Measurements from ENCODE around the gene LRRC3B. TPM values are rescaled to one million over a fixed set of nuclear protein-coding genes. Genes with fewer than 3 reads are reported as not detected.

The LRRC3B gene
- polyA plus RNA-seq, 1 donor from 2014 or later, result 56.4 TPM

DNA sequence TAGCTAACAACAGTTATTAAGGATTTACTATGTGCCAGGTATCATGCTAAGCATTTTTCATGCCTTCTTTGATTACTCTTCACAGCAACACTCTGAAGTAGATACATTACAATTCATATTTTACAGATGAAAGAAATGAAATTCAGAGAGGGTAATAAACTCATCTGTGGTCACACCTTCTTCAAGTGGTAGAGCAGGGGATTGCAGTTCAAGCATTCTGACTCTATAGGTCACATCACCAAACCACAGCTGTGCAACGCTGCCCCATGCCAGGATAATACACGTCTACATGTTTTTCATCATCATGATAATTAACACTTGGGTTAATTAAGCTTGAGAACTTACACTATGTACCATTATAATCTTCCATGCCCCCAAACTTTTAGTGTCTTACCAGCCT lies 98.5 kb downstream of the LRRC3B start:
- H4K20me1 ChIP-seq (ENCODE audit: insufficient read depth), result no peaks in the 10 kb centered on the region
- no peak overlapping the region for H3K27ac ChIP-seq (ENCODE audit: low read length)
- no peaks in the 10 kb centered on the region for H3F3A ChIP-seq (ENCODE audit: insufficient read depth, low read length, poor library complexity, severe bottlenecking)
- H3K36me3 ChIP-seq (ENCODE audit: insufficient read depth, low read length), result no peaks in the 10 kb centered on the region
- H3K9me3 ChIP-seq (ENCODE audit: low read length), result peaks cover 7% of the 10 kb centered on the region
- no peaks in the 10 kb centered on the region for H3K27me3 ChIP-seq (ENCODE audit: insufficient read depth, low read depth, low read length)
- H3K9me2 ChIP-seq (ENCODE audit: insufficient read depth, low read length), result no peaks in the 10 kb centered on the region
- H3K4me3 ChIP-seq (ENCODE audit: low read length), result no peak overlapping the region
- no peaks in the 10 kb centered on the region for H3K79me2 ChIP-seq (replicated peaks; ENCODE audit: insufficient read depth, low read length)
- TF ChIP-seq EZH2 (IDR thresholded peaks at IDR 0.05; ENCODE audit: borderline replicate concordance, insufficient read depth, low read length, poor library complexity, severe bottlenecking), result no peak
- TF ChIP-seq, protein P1, sequence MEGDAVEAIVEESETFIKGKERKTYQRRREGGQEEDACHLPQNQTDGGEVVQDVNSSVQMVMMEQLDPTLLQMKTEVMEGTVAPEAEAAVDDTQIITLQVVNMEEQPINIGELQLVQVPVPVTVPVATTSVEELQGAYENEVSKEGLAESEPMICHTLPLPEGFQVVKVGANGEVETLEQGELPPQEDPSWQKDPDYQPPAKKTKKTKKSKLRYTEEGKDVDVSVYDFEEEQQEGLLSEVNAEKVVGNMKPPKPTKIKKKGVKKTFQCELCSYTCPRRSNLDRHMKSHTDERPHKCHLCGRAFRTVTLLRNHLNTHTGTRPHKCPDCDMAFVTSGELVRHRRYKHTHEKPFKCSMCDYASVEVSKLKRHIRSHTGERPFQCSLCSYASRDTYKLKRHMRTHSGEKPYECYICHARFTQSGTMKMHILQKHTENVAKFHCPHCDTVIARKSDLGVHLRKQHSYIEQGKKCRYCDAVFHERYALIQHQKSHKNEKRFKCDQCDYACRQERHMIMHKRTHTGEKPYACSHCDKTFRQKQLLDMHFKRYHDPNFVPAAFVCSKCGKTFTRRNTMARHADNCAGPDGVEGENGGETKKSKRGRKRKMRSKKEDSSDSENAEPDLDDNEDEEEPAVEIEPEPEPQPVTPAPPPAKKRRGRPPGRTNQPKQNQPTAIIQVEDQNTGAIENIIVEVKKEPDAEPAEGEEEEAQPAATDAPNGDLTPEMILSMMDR (IDR thresholded peaks at IDR 0.05; ENCODE audit: poor library complexity, severe bottlenecking), result peak; percentile 20
- H2AFZ ChIP-seq (ENCODE audit: low read depth, low read length), result no peak overlapping the region
- no peak overlapping the region for H3K9ac ChIP-seq (ENCODE audit: low read length)
- no peak overlapping the region for H3K4me2 ChIP-seq (ENCODE audit: low read length)

DNA sequence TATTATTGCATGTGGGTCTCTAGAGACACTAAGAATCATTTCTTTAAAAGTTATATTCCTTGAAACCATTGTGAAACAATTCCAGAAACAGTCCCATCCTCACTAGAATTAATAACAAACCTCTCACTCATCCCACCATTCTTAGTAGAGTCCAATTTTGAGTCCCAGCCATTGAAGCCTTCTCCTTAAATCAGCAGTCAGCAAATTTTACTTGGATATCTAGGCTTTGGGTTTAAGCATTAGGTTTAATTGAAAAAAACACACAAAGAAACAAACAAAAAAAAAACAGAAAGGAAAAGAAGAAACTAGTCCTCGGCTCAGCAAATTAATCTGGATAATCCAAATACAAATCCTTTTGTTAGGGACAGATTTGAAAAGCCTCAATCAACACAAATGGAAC lies 109.3 kb downstream of the LRRC3B start:
- H3K4me3 ChIP-seq (ENCODE audit: low read length), result no peak overlapping the region
- H2AFZ ChIP-seq (ENCODE audit: low read depth, low read length), result no peak overlapping the region
- H3K9ac ChIP-seq (ENCODE audit: low read length), result no peak overlapping the region
- no peaks in the 10 kb centered on the region for H3F3A ChIP-seq (ENCODE audit: insufficient read depth, low read length, poor library complexity, severe bottlenecking)
- no peaks in the 10 kb centered on the region for H3K79me2 ChIP-seq (replicated peaks; ENCODE audit: insufficient read depth, low read length)
- H3K36me3 ChIP-seq (ENCODE audit: insufficient read depth, low read length), result no peaks in the 10 kb centered on the region
- H3K9me3 ChIP-seq (ENCODE audit: low read length), result no peaks in the 10 kb centered on the region
- no peak overlapping the region for H3K4me2 ChIP-seq (ENCODE audit: low read length)
- TF ChIP-seq RAD21 (conservative IDR thresholded peaks at IDR 0.05) (no peak), EP300 (conservative IDR thresholded peaks at IDR 0.05; ENCODE audit: poor library complexity, severe bottlenecking) (no peak), MXI1 (conservative IDR thresholded peaks at IDR 0.05; ENCODE audit: poor library complexity, severe bottlenecking) (no peak), TAF1 (IDR thresholded peaks at IDR 0.05; ENCODE audit: low read depth) (no peak), POLR2AphosphoS5 (IDR thresholded peaks at IDR 0.05) (no peak), SMC3 (conservative IDR thresholded peaks at IDR 0.05; ENCODE audit: poor library complexity) (no peak), EZH2 (IDR thresholded peaks at IDR 0.05; ENCODE audit: borderline replicate concordance, insufficient read depth, low read length, poor library complexity, severe bottlenecking) (no peak)
- TF ChIP-seq, protein P2, sequence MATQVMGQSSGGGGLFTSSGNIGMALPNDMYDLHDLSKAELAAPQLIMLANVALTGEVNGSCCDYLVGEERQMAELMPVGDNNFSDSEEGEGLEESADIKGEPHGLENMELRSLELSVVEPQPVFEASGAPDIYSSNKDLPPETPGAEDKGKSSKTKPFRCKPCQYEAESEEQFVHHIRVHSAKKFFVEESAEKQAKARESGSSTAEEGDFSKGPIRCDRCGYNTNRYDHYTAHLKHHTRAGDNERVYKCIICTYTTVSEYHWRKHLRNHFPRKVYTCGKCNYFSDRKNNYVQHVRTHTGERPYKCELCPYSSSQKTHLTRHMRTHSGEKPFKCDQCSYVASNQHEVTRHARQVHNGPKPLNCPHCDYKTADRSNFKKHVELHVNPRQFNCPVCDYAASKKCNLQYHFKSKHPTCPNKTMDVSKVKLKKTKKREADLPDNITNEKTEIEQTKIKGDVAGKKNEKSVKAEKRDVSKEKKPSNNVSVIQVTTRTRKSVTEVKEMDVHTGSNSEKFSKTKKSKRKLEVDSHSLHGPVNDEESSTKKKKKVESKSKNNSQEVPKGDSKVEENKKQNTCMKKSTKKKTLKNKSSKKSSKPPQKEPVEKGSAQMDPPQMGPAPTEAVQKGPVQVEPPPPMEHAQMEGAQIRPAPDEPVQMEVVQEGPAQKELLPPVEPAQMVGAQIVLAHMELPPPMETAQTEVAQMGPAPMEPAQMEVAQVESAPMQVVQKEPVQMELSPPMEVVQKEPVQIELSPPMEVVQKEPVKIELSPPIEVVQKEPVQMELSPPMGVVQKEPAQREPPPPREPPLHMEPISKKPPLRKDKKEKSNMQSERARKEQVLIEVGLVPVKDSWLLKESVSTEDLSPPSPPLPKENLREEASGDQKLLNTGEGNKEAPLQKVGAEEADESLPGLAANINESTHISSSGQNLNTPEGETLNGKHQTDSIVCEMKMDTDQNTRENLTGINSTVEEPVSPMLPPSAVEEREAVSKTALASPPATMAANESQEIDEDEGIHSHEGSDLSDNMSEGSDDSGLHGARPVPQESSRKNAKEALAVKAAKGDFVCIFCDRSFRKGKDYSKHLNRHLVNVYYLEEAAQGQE (IDR thresholded peaks at IDR 0.05; ENCODE audit: borderline replicate concordance), result no peak
- TF ChIP-seq, protein P1 (IDR thresholded peaks at IDR 0.05; ENCODE audit: poor library complexity, severe bottlenecking), result no peak
- H3K27ac ChIP-seq (ENCODE audit: low read length), result no peak overlapping the region
- H4K20me1 ChIP-seq (ENCODE audit: insufficient read depth), result no peaks in the 10 kb centered on the region
- no peaks in the 10 kb centered on the region for H3K27me3 ChIP-seq (ENCODE audit: insufficient read depth, low read depth, low read length)
- H3K9me2 ChIP-seq (ENCODE audit: insufficient read depth, low read length), result no peaks in the 10 kb centered on the region

Measured in neural cell (in vitro differentiated cells).